BLaER1 treated with 17β-estradiol and CSF1 and Interleukin-3, amounts not matched to agents 10 nM and 100 nM (cell line): Measurements from ENCODE around the gene EFS.

Experiments
- H3K27ac ChIP-seq, 11 experiments: shearing (Covaris generic); formaldehyde crosslinking; 2 replicates each; pipeline ENCODE4 v1.8.1; 2022
- H3K27me3 ChIP-seq, 11 experiments: shearing (Covaris generic); formaldehyde crosslinking; 2 replicates each; pipeline ENCODE4 v1.8.1; 2022
- H3K36me3 ChIP-seq, 11 experiments: shearing (Covaris generic); formaldehyde crosslinking; 2 replicates each; pipeline ENCODE4 v1.8.1; 2022
- H3K4me1 ChIP-seq, 10 experiments: shearing (Covaris generic); formaldehyde crosslinking; 2 replicates each; pipeline ENCODE4 v1.8.1; 2022
- H3K4me2 ChIP-seq, 11 experiments: shearing (Covaris generic); formaldehyde crosslinking; 2 replicates each; pipeline ENCODE4 v1.8.1; 2022
- H3K4me3 ChIP-seq, 10 experiments: shearing (Covaris generic); formaldehyde crosslinking; 2 replicates each; pipeline ENCODE4 v1.8.1; 2022
- H3K9ac ChIP-seq, 11 experiments: shearing (Covaris generic); formaldehyde crosslinking; 2 replicates each; pipeline ENCODE4 v1.8.1; 2022
- H3K9me3 ChIP-seq, 11 experiments: shearing (Covaris generic); formaldehyde crosslinking; replicated peaks in 1 of 11; 2 replicates each; pipeline ENCODE4 v1.8.1; 2022
- H4K20me1 ChIP-seq, 11 experiments: shearing (Covaris generic); formaldehyde crosslinking; 2 replicates each; pipeline ENCODE4 v1.8.1; 2022
- Cebpa-rat ChIP-seq, 11 experiments: shearing (Covaris generic); IDR thresholded peaks; 2 replicates each; pipeline ENCODE4 v1.8.1; 2022

The EFS gene

GRCh38 chr14:23324455-23324846 is 40.5 kb downstream of the EFS start:
- Histone ChIP-seq H3K4me3 (peak overlapping the region in 1 of 10 experiments; percentile 94; a peak in 1 of 20 replicates), H3K27ac (0 out of 22 replicates have a peak overlapping the region, but pooled peaks of 1 of the 11 experiments have one; percentile 11), H3K36me3 (peaks cover 40 to 53% (median 49%) of the 10 kb centered on the region in 11 experiments), H3K27me3 (no peaks in the 10 kb centered on the region), H3K9ac (peak overlapping the region in 9 of 11 experiments; percentile 26 to 99 (median 43); a peak in 13 of 22 replicates), H3K4me2 (peak overlapping the region in 9 of 11 experiments; percentile 83 to 98 (median 96); a peak in 14 of 22 replicates), H3K9me3 (peaks cover 0 to 6% (median 0%) of the 10 kb centered on the region in 11 experiments; a peak in 2 of 22 replicates), H4K20me1 (peaks cover 27 to 55% (median 47%) of the 10 kb centered on the region in 11 experiments; a peak in 20 of 22 replicates), H3K4me1 (peaks cover 31 to 46% (median 33%) of the 10 kb centered on the region in 10 experiments)
- TF ChIP-seq Cebpa-rat (IDR thresholded peaks at IDR 0.05), result no peak

GRCh38 chr14:23323838-23324454 is 41.0 kb downstream of the EFS start:
- H4K20me1 ChIP-seq, result peaks cover 27 to 55% (median 47%) of the 10 kb centered on the region in 11 experiments; a peak in 20 of 22 replicates
- H3K9ac ChIP-seq, result peak overlapping the region in 8 of 11 experiments; percentile 34 to 99 (median 99); a peak in 14 of 22 replicates
- H3K4me3 ChIP-seq, result peak overlapping the region in 6 of 10 experiments; percentile 35 to 94 (median 88); a peak in 8 of 20 replicates
- TF ChIP-seq Cebpa-rat (IDR thresholded peaks at IDR 0.05), result no peak
- H3K9me3 ChIP-seq, result peaks cover 0 to 6% (median 0%) of the 10 kb centered on the region in 11 experiments; a peak in 2 of 22 replicates
- H3K4me1 ChIP-seq, result peaks cover 29 to 42% (median 33%) of the 10 kb centered on the region in 10 experiments
- peaks cover 44 to 58% (median 53%) of the 10 kb centered on the region in 11 experiments for H3K36me3 ChIP-seq
- 0 out of 22 replicates have a peak overlapping the region, but pooled peaks of 1 of the 11 experiments have one; percentile 11 for H3K27ac ChIP-seq
- H3K27me3 ChIP-seq, result no peaks in the 10 kb centered on the region
- H3K4me2 ChIP-seq, result peak overlapping the region; percentile 83 to 99 (median 96); a peak in 21 of 22 replicates

DNA sequence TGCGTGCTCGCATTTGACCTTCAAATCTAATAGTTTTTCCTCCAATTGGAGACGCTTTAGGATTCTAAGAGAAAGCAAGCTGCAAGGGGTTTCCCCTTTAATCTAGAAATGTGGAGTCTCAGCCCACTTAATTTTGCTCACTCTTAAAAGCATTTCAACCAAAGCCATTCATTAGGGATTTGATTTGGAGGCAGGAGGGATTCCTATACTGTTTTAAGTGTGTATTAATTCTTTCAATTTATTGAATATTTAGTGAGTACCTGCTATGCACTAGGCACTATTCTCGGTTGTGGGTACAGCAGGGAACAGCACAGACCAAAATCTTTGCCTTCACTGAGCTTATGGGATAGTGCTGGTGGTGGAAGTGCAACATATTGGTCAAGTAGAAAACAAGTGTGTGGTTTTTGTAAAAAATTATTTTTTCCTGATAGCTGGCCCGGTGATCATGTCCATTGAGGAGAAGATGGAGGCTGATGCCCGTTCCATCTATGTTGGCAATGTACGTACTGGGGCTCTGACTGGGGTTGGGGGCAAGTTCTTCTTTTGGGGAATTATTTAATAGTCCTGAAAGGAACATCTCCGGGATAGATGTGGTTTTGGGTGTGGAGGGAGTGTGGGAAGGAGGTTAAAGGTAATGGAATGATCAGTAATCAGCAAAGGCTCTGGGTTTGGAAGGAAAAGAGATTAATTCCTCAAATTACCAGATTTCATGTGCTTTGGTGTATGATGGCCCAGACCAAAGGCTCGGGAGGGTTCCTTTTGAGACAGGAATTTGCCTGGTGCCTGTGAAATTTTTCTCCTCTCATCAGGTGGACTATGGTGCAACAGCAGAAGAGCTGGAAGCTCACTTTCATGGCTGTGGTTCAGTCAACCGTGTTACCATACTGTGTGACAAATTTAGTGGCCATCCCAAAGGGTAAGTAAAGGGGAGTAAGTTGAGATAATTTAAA is 42.1 kb downstream of the EFS start:
- Histone ChIP-seq H3K36me3 (peaks cover 45 to 60% (median 53%) of the 10 kb centered on the region in 11 experiments), H4K20me1 (peaks cover 27 to 55% (median 47%) of the 10 kb centered on the region in 11 experiments; a peak in 20 of 22 replicates), H3K27me3 (no peaks in the 10 kb centered on the region), H3K4me2 (peak overlapping the region; percentile 83 to 99 (median 96)), H3K9me3 (peaks cover 0 to 6% (median 0%) of the 10 kb centered on the region in 11 experiments; a peak in 2 of 22 replicates), H3K27ac (peak overlapping the region; percentile 79 to 99 (median 97)), H3K4me1 (peaks cover 29 to 41% (median 32%) of the 10 kb centered on the region in 10 experiments), H3K9ac (peak overlapping the region; percentile 95 to 99 (median 98)), H3K4me3 (peak overlapping the region; percentile 70 to 94 (median 91))
- no peak for TF ChIP-seq Cebpa-rat (IDR thresholded peaks at IDR 0.05)

GRCh38 chr14:23321572-23322547 is 43.1 kb downstream of the EFS start:
- Histone ChIP-seq H3K9me3 (peaks cover 0 to 6% (median 0%) of the 10 kb centered on the region in 11 experiments; a peak in 2 of 22 replicates), H3K9ac (peak overlapping the region; percentile 95 to 99 (median 98)), H3K36me3 (peaks cover 47 to 69% (median 55%) of the 10 kb centered on the region in 11 experiments), H3K4me1 (peaks cover 29 to 34% (median 32%) of the 10 kb centered on the region in 10 experiments), H3K4me2 (peak overlapping the region; percentile 83 to 99 (median 96)), H3K27me3 (no peaks in the 10 kb centered on the region), H3K27ac (peak overlapping the region; percentile 79 to 99 (median 97)), H4K20me1 (peaks cover 27 to 48% (median 43%) of the 10 kb centered on the region in 11 experiments; a peak in 20 of 22 replicates), H3K4me3 (peak overlapping the region; percentile 70 to 94 (median 91))
- TF ChIP-seq Cebpa-rat (IDR thresholded peaks at IDR 0.05), result no peak

DNA sequence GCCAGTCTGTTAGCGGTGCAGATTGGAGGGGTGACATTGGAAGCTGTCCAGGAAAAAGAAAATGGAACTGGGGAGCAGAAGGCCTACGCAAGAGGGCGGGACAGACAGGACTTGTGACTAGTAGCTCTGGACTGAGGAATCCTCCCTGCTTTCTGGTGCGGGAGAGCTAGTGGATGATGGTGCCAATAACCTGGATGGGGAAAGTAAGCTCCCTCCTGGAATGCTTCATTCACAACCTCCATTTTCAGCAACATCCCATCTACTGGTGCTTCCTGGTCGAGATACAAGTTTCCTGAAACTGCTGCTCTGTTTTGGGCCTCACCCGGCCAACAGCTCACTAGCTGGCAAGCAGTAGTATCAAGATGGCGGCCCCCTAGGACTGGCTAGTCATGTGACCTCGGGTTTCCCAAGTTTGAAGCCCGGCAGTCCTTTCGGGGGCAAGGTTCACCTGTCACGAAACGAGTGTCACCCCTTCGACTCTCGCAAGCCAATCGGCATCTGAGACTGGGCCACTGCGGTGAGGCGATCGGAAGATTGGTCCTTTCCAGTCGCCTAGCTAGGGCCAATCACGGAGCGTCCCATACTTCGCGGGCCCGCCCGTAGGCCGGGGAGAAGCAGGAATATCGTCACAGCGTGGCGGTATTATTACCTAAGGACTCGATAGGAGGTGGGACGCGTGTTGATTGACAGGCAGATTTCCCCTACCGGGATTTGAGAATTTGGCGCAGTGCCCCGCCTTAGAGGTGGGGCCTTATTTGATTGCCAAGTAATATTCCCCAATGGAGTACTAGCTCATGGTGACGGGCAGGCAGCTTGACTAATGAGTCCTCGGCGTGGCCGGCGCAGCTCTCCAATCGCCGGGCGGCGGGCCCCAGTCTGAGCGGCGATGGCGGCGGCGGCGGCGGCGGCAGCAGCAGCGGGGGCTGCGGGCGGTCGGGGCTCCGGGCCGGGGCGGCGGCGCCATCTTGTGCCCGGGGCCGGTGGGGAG is 44.1 kb downstream of the EFS start, which contains the start of gene PABPN1:
PABPN1 (plus strand) TSS at position 874 of the 988 bp plus-strand sequence; CDS start at position 887, 13 bp downstream.
- H3K27me3 ChIP-seq, result no peaks in the 10 kb centered on the region
- H3K4me3 ChIP-seq, result peak within 1 kb of the TSS; percentile 70 to 94 (median 91)
- H3K4me1 ChIP-seq, result peaks cover 29 to 34% (median 32%) of the 10 kb centered on the region in 10 experiments
- TF ChIP-seq Cebpa-rat (IDR thresholded peaks at IDR 0.05), result no peak
- peak within 1 kb of the TSS; percentile 95 to 99 (median 98) for H3K9ac ChIP-seq
- peaks cover 27 to 40% (median 34%) of the 10 kb centered on the region in 11 experiments; a peak in 19 of 22 replicates for H4K20me1 ChIP-seq
- peak within 1 kb of the TSS; percentile 79 to 99 (median 97) for H3K27ac ChIP-seq
- H3K4me2 ChIP-seq, result peak within 1 kb of the TSS; percentile 83 to 99 (median 96)
- peaks cover 0 to 6% (median 0%) of the 10 kb centered on the region in 11 experiments; a peak in 2 of 22 replicates for H3K9me3 ChIP-seq
- peaks cover 37 to 68% (median 53%) of the 10 kb centered on the region in 11 experiments for H3K36me3 ChIP-seq

- Histone ChIP-seq H4K20me1 (peaks cover 21 to 31% (median 26%) of the 10 kb centered on the region in 11 experiments; a peak in 19 of 22 replicates), H3K9me3 (peaks cover 0 to 6% (median 0%) of the 10 kb centered on the region in 11 experiments; a peak in 2 of 22 replicates), H3K4me2 (peak overlapping the region; percentile 54 to 95 (median 75)), H3K9ac (peak overlapping the region; percentile 48 to 99 (median 76); a peak in 20 of 22 replicates), H3K4me3 (peak overlapping the region; percentile 34 to 70 (median 52); a peak in 19 of 20 replicates), H3K36me3 (peaks cover 28 to 67% (median 44%) of the 10 kb centered on the region in 11 experiments), H3K27ac (peak overlapping the region; percentile 79 to 99 (median 88)), H3K27me3 (no peaks in the 10 kb centered on the region), H3K4me1 (peaks cover 29 to 33% (median 32%) of the 10 kb centered on the region in 10 experiments)
- no peak for TF ChIP-seq Cebpa-rat (IDR thresholded peaks at IDR 0.05)
These were observed 45.0 kb downstream of the EFS start for GRCh38 chr14:23319746-23320583.
